A172 (cell line): ENCODE data around the gene JMJD6. TPM values are rescaled to one million over a fixed set of nuclear protein-coding genes. Genes with fewer than 3 reads are reported as not detected.
"Not testable (repeated sequence)": the region's sequence is repeated elsewhere in the genome, so short reads cannot be mapped to it uniquely, and the experiment has no call there.

Experiments
- DNase-seq: peaks from one replicate; pipeline ENCODE4 v3.0.0-alpha.2; 2015; ENCODE audit warnings: low spot score
- total RNA-seq: library from RNA; depleted of rRNA; stranded (reverse); fragments of >200 nt; shearing (Covaris generic); gene quantifications from 2 replicates; pipeline ENCODE4 v1.2.3, GENCODE V29; 2014

JMJD6 gene
- total RNA-seq, 1 experiment from 2014 or later = 46.8 TPM

- DNase-seq = peak; percentile 99
Observed at GRCh38 chr17:76716146-76716838, 10.1 kb downstream of the JMJD6 start.

- DNase-seq = no peak
Observed at GRCh38 chr17:76715496-76715830, 10.9 kb downstream of the JMJD6 start.

- peak; percentile 52 for DNase-seq
Observed at GRCh38 chr17:76714822-76715495, 11.4 kb downstream of the JMJD6 start.

- DNase-seq = no peak
Observed at GRCh38 chr17:76714336-76714735, 12.1 kb downstream of the JMJD6 start.

GRCh38 chr17:76713765-76714164 is 12.6 kb downstream of the JMJD6 start:
- no peak for DNase-seq

GRCh38 chr17:76712321-76712720 is 14.1 kb downstream of the JMJD6 start:
- DNase-seq = not testable (repeated sequence)

GRCh38 chr17:76710863-76711611 is 15.4 kb downstream of the JMJD6 start, which contains the start of gene MXRA7:
TSS of gene MXRA7 (minus strand) at chr17:76710965. CDS start at chr17:76710946, 19 bp downstream.
- peak; percentile 57 for DNase-seq

- not testable (repeated sequence) for DNase-seq
Observed at GRCh38 chr17:76709951-76710862, 16.2 kb downstream of the JMJD6 start.

- peak; percentile 97 for DNase-seq
Observed at GRCh38 chr17:76709077-76709950, 17.1 kb downstream of the JMJD6 start.

GRCh38 chr17:76707985-76708807 is 18.2 kb downstream of the JMJD6 start:
- DNase-seq = no peak

- no peak for DNase-seq
Observed at GRCh38 chr17:76706817-76707216, 19.6 kb downstream of the JMJD6 start.

- DNase-seq = no peak
Observed at GRCh38 chr17:76704805-76705204, 21.6 kb downstream of the JMJD6 start.

- DNase-seq = no peak
Observed at GRCh38 chr17:76702941-76703637, 23.3 kb downstream of the JMJD6 start.

GRCh38 chr17:76702076-76702475 is 24.3 kb downstream of the JMJD6 start:
- no peak for DNase-seq

- DNase-seq = no peak
Observed at GRCh38 chr17:76701471-76701967, 24.9 kb downstream of the JMJD6 start.

- DNase-seq = no peak
Observed at GRCh38 chr17:76700617-76701470, 25.6 kb downstream of the JMJD6 start.

GRCh38 chr17:76700270-76700616 is 26.2 kb downstream of the JMJD6 start:
- DNase-seq = no peak

GRCh38 chr17:76698466-76698977 is 27.9 kb downstream of the JMJD6 start:
- DNase-seq = not testable (repeated sequence)
